ENCODE results near the gene GAN. TPM values are rescaled to one million over a fixed set of nuclear protein-coding genes. Genes with fewer than 3 reads are reported as not detected.

GAN gene
- total and polyA plus RNA-seq, 9 of the 15 experiments (the other 6 are each of a cell fraction or from before 2014, with no cell fraction given) = 0.83 to 15.1 (median 5.2) TPM

- Histone ChIP-seq H3K27me3 (ENCODE audit: control insufficient read depth in 2 of 2, insufficient read depth in 2 of 2, low read length in 2 of 2) (peaks cover 6 to 13% of the 10 kb centered on the region in 2 experiments), H3K27ac (ENCODE audit: extremely low read depth, low read depth, low read length) (no peak overlapping the region), H3K4me2 (ENCODE audit: insufficient read depth, low read length) (no peak overlapping the region), H3K36me3 (ENCODE audit: control insufficient read depth, insufficient read depth, low read length) (no peaks in the 10 kb centered on the region), H4K20me1 (replicated peaks; ENCODE audit: control insufficient read depth, insufficient read depth, low read length) (no peaks in the 10 kb centered on the region), H3K9me3 (replicated peaks; ENCODE audit: control insufficient read depth, insufficient read depth, low read depth, low read length) (no peaks in the 10 kb centered on the region), H3K4me3 (no peak overlapping the region), H3K9ac (ENCODE audit: insufficient read depth in 1 of 2, low read depth in 2 of 2, low read length in 2 of 2) (peak overlapping the region in 1 of 2 experiments; percentile 75; a peak in 1 of 4 replicates), H2AFZ (ENCODE audit: low read depth, low read length) (0 out of 2 replicates have a peak overlapping the region, but pooled peaks have one; percentile 0), H3K4me1 (replicated peaks in 1 of 2; ENCODE audit: control insufficient read depth in 2 of 2, insufficient read depth in 2 of 2, low read length in 2 of 2) (peaks cover 13 to 15% of the 10 kb centered on the region in 2 experiments; a peak in 4 of 5 replicates), H3K79me2 (ENCODE audit: control insufficient read depth, insufficient read depth, low read length) (no peaks in the 10 kb centered on the region), H3K9me1 (ENCODE audit: control insufficient read depth, insufficient read depth, low read length) (no peaks in the 10 kb centered on the region)
- DNase-seq (ENCODE audit: extremely low read depth in 1 of 4, low spot score in 3 of 4) = no peak
- 53% methylated on average over 14 of the region's 14 CpGs for WGBS (ENCODE audit: insufficient coverage, low coverage, missing lambda C conversion rate)
- ChIA-PET CTCF (ENCODE audit: low intra/inter-chr PET ratio) (no interaction called here), POLR2A (interaction anchor here (0.7 to 4.9 kb wide), 3 partner anchors 7 to 180 kb away, joined by 3 to 24 read pairs (median 6); no protein-coding TSS in a partner anchor)
- BruUV-seq (replicated peaks) = no TSS peak
- in situ Hi-C loops (cut with MboI) = no loop called here
- intact Hi-C loops (cut with micrococcal nuclease) = no loop called here
- no peak for FAIRE-seq
- TF ChIP-seq E2F1 (CRISPR knock-in tag; IDR thresholded peaks at IDR 0.05) (no peak), CREB3 (tag; conservative IDR thresholded peaks at IDR 0.05; ENCODE audit: low read depth) (no peak), TCF3 (CRISPR knock-in tag; IDR thresholded peaks at IDR 0.05) (peak; percentile 9; the same call in 1 of the 2 replicates), EZH2 (IDR thresholded peaks at IDR 0.05; ENCODE audit: borderline replicate concordance, low read depth, low read length) (no peak), BACH1 (tag; IDR thresholded peaks at IDR 0.05) (no peak), FOXP4 (CRISPR knock-in tag; IDR thresholded peaks at IDR 0.05; ENCODE audit: borderline replicate concordance) (no peak), ZBTB9 (CRISPR knock-in tag; IDR thresholded peaks at IDR 0.05) (no peak), KLF1 (tag; IDR thresholded peaks at IDR 0.05) (no peak), CBFA2T3 (IDR thresholded peaks at IDR 0.05) (peak; percentile 37), IRF1 (CRISPR knock-in tag; IDR thresholded peaks at IDR 0.05; ENCODE audit: borderline replicate concordance) (no peak), ZBTB34 (CRISPR knock-in tag; IDR thresholded peaks at IDR 0.05) (no peak), CBFA2T2 (conservative IDR thresholded peaks at IDR 0.05) (0 out of 2 replicates have a peak, but pooled peaks have one; percentile 31)
- ATAC-seq = no peak
Observed at GRCh38 chr16:81432937-81433557, 118.3 kb downstream of the GAN start.
